ENCODE measurements around the gene GTF2F1. TPM values are rescaled to one million over a fixed set of nuclear protein-coding genes. Genes with fewer than 3 reads are reported as not detected.

Gene GTF2F1
- total and polyA plus RNA-seq, 2 experiments from 2014 or later: 41.2 to 43.3 TPM

- H3K4me2 ChIP-seq (ENCODE audit: unreplicated experiment): no peak overlapping the region
- H3K79me2 ChIP-seq (ENCODE audit: insufficient read depth): peaks cover 20% of the 10 kb centered on the region
- peaks cover 9% of the 10 kb centered on the region for H4K20me1 ChIP-seq (ENCODE audit: insufficient read depth)
- no peak for DNase-seq
- H3K27me3 ChIP-seq (replicated peaks; ENCODE audit: insufficient read depth): no peaks in the 10 kb centered on the region
- no peak overlapping the region for H2AFZ ChIP-seq
- TF ChIP-seq EZH2phosphoT487 (IDR thresholded peaks at IDR 0.05; ENCODE audit: insufficient read depth, low read depth): no peak
- no peak for TF ChIP-seq EZH2 (IDR thresholded peaks at IDR 0.05; ENCODE audit: insufficient read depth, poor library complexity, severe bottlenecking)
- no peak overlapping the region for H3K4me3 ChIP-seq
- peaks cover 10% of the 10 kb centered on the region for H3K4me1 ChIP-seq (ENCODE audit: insufficient read depth)
- no peaks in the 10 kb centered on the region for H3K9me2 ChIP-seq (ENCODE audit: insufficient read depth)
- no peaks in the 10 kb centered on the region for H3K36me3 ChIP-seq (ENCODE audit: low read depth)
- 87% methylated on average over 18 of the region's 18 CpGs for WGBS, 2 experiments (ENCODE audit: low coverage in 1 of 2, low lambda C conversion rate in 2 of 2, missing lambda C conversion rate in 2 of 2)
- no peaks in the 10 kb centered on the region; the same call in 1 of the 2 replicates for H3F3A ChIP-seq (ENCODE audit: insufficient read depth)
- H3K9me3 ChIP-seq (ENCODE audit: low read depth): no peaks in the 10 kb centered on the region
- no peak overlapping the region for H3K9ac ChIP-seq
- in situ Hi-C loops (cut with MboI): no loop called here
- no peak overlapping the region for H3K27ac ChIP-seq
Observed at GRCh38 chr19:6427131-6427530, 34.2 kb upstream of the GTF2F1 start.

- 91 to 92% methylated on average over 21 of the region's 21 CpGs for WGBS, 2 experiments (ENCODE audit: low coverage in 1 of 2, low lambda C conversion rate in 2 of 2, missing lambda C conversion rate in 2 of 2)
- peaks cover 12% of the 10 kb centered on the region for H3K4me1 ChIP-seq (ENCODE audit: insufficient read depth)
Observed at GRCh38 chr19:6425732-6426620, 33.0 kb upstream of the GTF2F1 start.

GRCh38 chr19:6424939-6425731 is 32.2 kb upstream of the GTF2F1 start:
- Histone ChIP-seq H4K20me1 (ENCODE audit: insufficient read depth) (peaks cover 11% of the 10 kb centered on the region), H3K9ac (peak overlapping the region; percentile 36), H3F3A (ENCODE audit: insufficient read depth) (no peaks in the 10 kb centered on the region; the same call in 1 of the 2 replicates), H3K9me2 (ENCODE audit: insufficient read depth) (no peaks in the 10 kb centered on the region), H3K9me3 (ENCODE audit: low read depth) (no peaks in the 10 kb centered on the region), H3K4me3 (no peak overlapping the region), H3K79me2 (ENCODE audit: insufficient read depth) (peaks cover 40% of the 10 kb centered on the region), H3K4me1 (ENCODE audit: insufficient read depth) (peaks cover 12% of the 10 kb centered on the region), H3K4me2 (ENCODE audit: unreplicated experiment) (peak overlapping the region; percentile 10), H2AFZ (peak overlapping the region; percentile 88), H3K27ac (peak overlapping the region; percentile 63), H3K36me3 (ENCODE audit: low read depth) (peaks cover 5% of the 10 kb centered on the region; the same call in 1 of the 2 replicates), H3K27me3 (replicated peaks; ENCODE audit: insufficient read depth) (no peaks in the 10 kb centered on the region)
- DNase-seq: peak; percentile 100
- no peak for TF ChIP-seq EZH2 (IDR thresholded peaks at IDR 0.05; ENCODE audit: insufficient read depth, poor library complexity, severe bottlenecking)
- TF ChIP-seq EZH2phosphoT487 (IDR thresholded peaks at IDR 0.05; ENCODE audit: insufficient read depth, low read depth): no peak
- 5 to 6% methylated on average over 42 of the region's 43 CpGs for WGBS, 2 experiments (ENCODE audit: low coverage in 1 of 2, low lambda C conversion rate in 2 of 2, missing lambda C conversion rate in 2 of 2)
- in situ Hi-C loops (cut with MboI): no loop called here

More at GRCh38 chr19:6425732-6426620, 33.0 kb upstream of the GTF2F1 start:
- Histone ChIP-seq H4K20me1 (ENCODE audit: insufficient read depth) (peaks cover 11% of the 10 kb centered on the region), H3K36me3 (ENCODE audit: low read depth) (no peaks in the 10 kb centered on the region), H3F3A (ENCODE audit: insufficient read depth) (no peaks in the 10 kb centered on the region; the same call in 1 of the 2 replicates), H3K27me3 (replicated peaks; ENCODE audit: insufficient read depth) (no peaks in the 10 kb centered on the region), H2AFZ (peak overlapping the region; percentile 88), H3K27ac (peak overlapping the region; percentile 63), H3K9ac (peak overlapping the region; percentile 36), H3K9me2 (ENCODE audit: insufficient read depth) (no peaks in the 10 kb centered on the region), H3K4me2 (ENCODE audit: unreplicated experiment) (peak overlapping the region; percentile 10), H3K79me2 (ENCODE audit: insufficient read depth) (peaks cover 32% of the 10 kb centered on the region), H3K4me3 (no peak overlapping the region), H3K9me3 (ENCODE audit: low read depth) (no peaks in the 10 kb centered on the region)
- TF ChIP-seq EZH2 (IDR thresholded peaks at IDR 0.05; ENCODE audit: insufficient read depth, poor library complexity, severe bottlenecking) (no peak), EZH2phosphoT487 (IDR thresholded peaks at IDR 0.05; ENCODE audit: insufficient read depth, low read depth) (no peak)
- no peak for DNase-seq
- in situ Hi-C loops (cut with MboI): no loop called here

Measured in GM23248 (cell line).